ENCODE data around the gene MYO3B.
"Not testable (repeated sequence)": the region's sequence is repeated elsewhere in the genome, so short reads cannot be mapped to it uniquely, and the experiment has no call there.

DNA sequence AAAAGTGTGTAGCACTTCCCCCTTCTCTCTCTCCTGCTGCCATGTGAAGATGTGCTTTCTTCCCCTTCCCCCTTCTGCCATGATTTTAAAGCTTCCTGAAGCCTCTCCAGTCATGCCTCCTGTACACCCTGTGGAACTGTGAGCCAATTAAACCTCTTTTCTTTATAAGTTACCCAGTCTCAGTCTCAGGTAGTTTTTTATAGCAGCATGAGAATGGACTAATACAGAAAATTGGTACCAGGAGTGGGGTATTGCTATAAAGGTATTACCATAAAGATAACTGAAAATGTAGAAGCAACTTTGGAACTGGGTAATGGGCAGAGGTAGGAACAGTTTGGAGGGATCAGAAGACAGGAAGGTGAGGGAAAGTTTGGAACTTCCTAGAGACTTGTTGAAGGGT is 374.0 kb downstream of the MYO3B start:
- TF ChIP-seq, protein P1, sequence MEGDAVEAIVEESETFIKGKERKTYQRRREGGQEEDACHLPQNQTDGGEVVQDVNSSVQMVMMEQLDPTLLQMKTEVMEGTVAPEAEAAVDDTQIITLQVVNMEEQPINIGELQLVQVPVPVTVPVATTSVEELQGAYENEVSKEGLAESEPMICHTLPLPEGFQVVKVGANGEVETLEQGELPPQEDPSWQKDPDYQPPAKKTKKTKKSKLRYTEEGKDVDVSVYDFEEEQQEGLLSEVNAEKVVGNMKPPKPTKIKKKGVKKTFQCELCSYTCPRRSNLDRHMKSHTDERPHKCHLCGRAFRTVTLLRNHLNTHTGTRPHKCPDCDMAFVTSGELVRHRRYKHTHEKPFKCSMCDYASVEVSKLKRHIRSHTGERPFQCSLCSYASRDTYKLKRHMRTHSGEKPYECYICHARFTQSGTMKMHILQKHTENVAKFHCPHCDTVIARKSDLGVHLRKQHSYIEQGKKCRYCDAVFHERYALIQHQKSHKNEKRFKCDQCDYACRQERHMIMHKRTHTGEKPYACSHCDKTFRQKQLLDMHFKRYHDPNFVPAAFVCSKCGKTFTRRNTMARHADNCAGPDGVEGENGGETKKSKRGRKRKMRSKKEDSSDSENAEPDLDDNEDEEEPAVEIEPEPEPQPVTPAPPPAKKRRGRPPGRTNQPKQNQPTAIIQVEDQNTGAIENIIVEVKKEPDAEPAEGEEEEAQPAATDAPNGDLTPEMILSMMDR (IDR thresholded peaks at IDR 0.05), result not testable (repeated sequence)
- TF ChIP-seq POLR2A (IDR thresholded peaks at IDR 0.05); EP300 (IDR thresholded peaks at IDR 0.05; ENCODE audit: low read depth): not testable (repeated sequence)
